ENCODE results near the gene COL18A1.

GRCh38 chr21:45378258-45378966 lies 26.6 kb upstream of the COL18A1 start:
- TF ChIP-seq, protein P1, sequence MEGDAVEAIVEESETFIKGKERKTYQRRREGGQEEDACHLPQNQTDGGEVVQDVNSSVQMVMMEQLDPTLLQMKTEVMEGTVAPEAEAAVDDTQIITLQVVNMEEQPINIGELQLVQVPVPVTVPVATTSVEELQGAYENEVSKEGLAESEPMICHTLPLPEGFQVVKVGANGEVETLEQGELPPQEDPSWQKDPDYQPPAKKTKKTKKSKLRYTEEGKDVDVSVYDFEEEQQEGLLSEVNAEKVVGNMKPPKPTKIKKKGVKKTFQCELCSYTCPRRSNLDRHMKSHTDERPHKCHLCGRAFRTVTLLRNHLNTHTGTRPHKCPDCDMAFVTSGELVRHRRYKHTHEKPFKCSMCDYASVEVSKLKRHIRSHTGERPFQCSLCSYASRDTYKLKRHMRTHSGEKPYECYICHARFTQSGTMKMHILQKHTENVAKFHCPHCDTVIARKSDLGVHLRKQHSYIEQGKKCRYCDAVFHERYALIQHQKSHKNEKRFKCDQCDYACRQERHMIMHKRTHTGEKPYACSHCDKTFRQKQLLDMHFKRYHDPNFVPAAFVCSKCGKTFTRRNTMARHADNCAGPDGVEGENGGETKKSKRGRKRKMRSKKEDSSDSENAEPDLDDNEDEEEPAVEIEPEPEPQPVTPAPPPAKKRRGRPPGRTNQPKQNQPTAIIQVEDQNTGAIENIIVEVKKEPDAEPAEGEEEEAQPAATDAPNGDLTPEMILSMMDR (IDR thresholded peaks at IDR 0.05): no peak
- TF ChIP-seq EZH2 (IDR thresholded peaks at IDR 0.05; ENCODE audit: borderline replicate concordance, insufficient read depth, low read depth, low read length, poor library complexity, severe bottlenecking): no peak
